Renal pelvis (tissue), 4 donors: Measurements from ENCODE around the gene HDAC10. TPM values are rescaled to one million over a fixed set of nuclear protein-coding genes. Genes with fewer than 3 reads are reported as not detected.

Experiments
- DNase-seq: peaks from one replicate; pipeline ENCODE4 v3.0.0-alpha.2; 2013
- polyA plus RNA-seq, 3 donors: library from polyadenylated mRNA; unstranded; fragments of 120-200 nt; gene quantifications; one replicate each; pipeline ENCODE4 v1.2.1, GENCODE V29; 2013; ENCODE audit not compliant: insufficient read length in 3 of 3

HDAC10 gene
- polyA plus RNA-seq, 3 donors: 25.6 to 29.8 (median 26.7) TPM

GRCh38 chr22:50256258-50256862 lies 5.3 kb upstream of the HDAC10 start:
- no peak for DNase-seq

- no peak for DNase-seq
Measured at GRCh38 chr22:50255607-50256006, 4.5 kb upstream of the HDAC10 start.

- no peak for DNase-seq
Measured at GRCh38 chr22:50255099-50255498, 4.0 kb upstream of the HDAC10 start.

DNA sequence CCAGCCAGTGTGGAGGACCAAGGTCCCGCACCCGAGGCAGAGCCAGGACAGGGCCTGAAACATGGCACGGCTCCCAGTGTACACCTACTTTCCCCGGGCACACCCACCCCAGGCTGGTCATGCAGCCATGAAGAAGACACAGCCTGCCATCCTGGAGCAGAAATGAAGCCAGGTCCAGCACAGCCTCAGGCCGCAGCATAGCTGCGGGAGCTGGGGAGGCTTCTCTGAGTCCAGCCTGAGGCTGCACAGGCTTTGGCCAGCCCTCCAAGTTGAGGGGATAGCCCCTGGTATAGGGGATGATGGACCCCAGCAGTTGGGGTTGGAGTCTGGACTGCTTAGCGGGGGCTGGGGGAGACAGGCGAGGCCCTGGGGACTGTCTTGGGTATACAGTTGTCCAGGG lies 2.9 kb upstream of the HDAC10 start:
- DNase-seq: no peak

- DNase-seq: no peak
Measured at GRCh38 chr22:50253046-50253915, 2.2 kb upstream of the HDAC10 start.

GRCh38 chr22:50252082-50253045 lies 1.3 kb upstream of the HDAC10 start:
- no peak for DNase-seq

DNA sequence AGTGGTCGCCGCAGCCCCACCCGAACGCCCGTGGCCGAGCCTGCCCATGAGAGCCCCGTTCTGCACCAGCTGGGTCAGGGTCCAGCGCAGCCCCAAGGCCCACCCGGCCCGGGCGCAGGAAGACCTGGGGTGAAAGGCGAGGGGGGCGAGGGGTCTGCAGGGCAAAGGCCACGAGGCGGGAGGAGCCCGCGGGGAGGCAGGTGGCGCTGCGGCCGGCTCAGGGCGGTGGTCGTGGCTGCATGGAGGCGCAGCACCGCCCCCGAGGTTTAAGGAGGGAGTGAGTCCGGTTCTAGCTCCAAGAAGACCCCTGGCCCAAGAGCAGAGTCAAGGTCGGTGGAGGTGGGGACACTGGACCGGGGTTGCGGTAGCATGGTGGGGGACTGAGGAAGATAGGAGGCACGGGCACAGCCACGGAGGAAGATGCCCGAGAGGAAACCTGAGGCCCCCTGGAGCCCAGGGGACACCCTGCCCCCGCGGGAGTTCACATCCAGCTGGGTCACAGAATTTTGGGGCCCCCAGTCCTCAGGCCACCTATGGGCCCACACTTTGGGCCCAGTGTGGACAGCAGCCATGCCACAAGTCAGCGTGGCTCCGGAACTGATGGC lies 514 bp upstream of the HDAC10 start:
- no peak for DNase-seq

GRCh38 chr22:50250249-50250554 lies 863 bp downstream of the HDAC10 start:
- DNase-seq: no peak

GRCh38 chr22:50249341-50250248 lies 1.5 kb downstream of the HDAC10 start:
- no peak for DNase-seq

- DNase-seq: no peak
Measured at GRCh38 chr22:50248196-50249081, 2.6 kb downstream of the HDAC10 start.

DNA sequence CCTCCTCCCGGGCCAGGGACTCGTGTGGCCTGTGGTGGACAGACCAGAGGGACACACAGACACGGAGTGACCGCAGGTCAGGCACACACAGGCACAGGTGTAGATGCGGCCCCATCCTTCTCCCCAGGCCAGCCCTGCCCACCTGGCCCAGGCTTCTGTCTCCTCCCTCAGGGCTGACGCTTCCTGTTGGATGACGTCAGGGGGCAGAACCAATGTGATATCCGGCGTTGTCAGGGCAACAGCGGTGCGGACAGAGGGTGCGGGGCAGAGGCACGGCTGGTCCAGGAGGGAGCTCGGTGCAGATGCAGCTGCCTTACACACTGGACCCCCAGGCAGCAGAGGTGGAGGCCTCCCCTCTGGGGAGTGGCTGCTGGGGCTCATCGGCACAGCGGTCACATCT lies 3.3 kb downstream of the HDAC10 start:
- no peak for DNase-seq

- DNase-seq: no peak
Measured at GRCh38 chr22:50246242-50247175, 4.6 kb downstream of the HDAC10 start.

DNA sequence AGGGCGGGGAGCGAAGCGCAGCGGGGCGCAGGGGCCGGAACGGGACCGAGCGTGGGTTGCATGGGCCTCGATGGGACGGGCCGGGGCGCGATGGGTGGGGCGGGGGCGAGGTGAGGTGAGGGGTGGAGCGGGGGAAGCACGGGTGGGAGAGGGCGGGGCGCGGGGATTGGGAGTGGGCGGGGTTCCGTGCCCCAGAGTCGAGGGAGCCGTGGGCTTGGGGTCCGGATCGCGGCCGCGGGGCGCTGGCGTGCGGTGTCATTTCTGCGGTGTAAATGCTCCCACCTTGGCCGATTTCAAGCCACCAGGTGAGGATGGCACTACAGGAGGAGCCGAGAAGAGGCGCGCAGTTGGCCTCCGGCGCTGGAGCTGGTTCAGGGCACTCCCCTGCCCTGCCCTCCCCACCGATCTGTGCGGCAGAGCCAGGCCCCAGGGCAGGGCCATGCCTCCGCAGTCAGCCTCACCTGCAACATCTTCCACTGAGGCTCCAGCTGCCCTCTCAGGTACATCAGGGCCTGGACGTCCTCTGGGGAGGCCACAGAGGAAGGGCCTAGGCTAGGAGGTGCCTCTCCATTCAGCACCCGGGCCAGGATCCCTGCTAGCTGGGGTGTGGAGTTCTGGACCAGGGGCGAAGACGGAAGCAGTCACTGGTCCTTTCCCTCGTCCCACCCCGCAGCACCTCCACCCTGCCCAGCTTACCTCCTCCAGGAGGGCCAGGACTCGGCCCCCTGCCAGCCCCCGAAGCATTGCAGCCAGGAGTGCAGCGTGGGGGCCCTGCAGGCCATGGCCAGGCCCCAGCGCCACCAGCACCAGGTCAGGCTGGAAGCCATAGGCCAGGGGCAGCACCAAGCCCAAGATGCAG lies 5.6 kb downstream of the HDAC10 start:
- no peak for DNase-seq

DNA sequence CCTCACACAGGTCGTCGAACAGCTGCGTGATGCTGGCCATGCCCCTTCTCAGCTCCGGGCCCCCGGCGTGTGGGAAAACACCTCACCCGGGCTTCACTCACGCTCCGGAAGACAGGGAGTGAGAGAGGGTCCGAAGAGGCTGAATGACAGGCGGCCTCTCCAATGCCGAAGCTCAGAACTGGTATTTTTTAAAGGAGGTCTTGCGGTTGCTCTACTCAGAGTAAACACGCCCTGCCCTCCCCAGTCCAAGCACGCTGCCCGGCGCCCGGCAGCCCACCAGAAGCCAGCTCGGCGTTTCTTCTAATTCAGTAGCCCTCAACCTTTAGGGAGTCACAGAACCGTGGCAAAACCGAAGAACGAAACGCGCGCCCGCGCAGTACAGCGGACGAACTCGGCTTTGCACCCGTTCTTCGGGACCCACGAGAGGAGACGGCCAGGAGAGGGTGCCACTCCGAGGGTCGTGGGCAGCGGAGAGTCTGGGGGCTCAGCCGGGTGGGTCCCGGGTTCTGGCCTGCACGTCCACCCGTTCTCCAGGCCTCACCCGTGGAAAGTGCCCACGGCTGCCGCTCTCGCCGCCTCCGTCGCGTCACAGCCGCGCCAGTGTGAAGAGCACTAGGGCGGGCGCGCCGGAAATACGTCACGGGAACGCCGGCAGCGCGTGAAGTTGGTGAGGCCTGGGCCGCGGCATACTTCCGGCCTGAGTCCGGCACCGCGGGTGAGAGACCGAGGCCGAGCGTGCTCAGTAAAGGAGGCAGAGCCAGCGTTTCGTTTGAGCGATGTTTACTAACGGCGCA lies 6.4 kb downstream of the HDAC10 start, which contains the start of gene TUBGCP6:
Gene TUBGCP6 (minus strand): TSS at position 604 of the 794 bp plus-strand sequence. CDS start 564 bp downstream, at position 40.
- DNase-seq: peak; percentile 96

GRCh38 chr22:50243685-50244419 lies 7.2 kb downstream of the HDAC10 start:
- no peak for DNase-seq

DNA sequence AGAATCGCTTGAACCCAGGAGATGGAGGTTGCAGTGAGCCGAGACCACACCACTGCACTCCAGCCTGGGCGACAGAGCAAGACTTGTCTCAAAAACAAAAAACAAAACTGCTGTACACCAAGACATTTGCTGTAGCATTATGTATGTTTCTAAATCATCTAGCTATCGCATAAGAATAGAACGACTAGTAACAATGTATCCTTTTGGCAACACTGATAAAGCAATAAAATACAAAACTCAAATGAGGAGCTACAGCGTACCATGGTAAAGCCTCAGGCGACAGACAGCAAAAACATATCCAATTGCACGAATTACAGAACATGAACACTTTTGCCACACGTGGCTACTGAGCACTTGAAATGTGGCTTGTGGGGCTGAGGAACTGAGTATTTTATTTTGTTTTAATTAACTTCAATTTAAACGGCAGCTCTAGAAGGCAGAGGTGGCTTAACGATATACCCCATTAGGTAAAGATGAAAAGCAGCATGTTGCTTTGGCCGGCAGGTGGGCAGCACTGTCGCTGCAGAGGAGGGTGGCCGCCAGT lies 8.6 kb downstream of the HDAC10 start:
- no peak for DNase-seq
